K562 (cell line): ENCODE results near the gene PTPRF. TPM values are rescaled to one million over a fixed set of nuclear protein-coding genes. Genes with fewer than 3 reads are reported as not detected.

Experiments used
- ATAC-seq: fragments of 200-7000 bp; cut with Tn5 transposase; 3 replicates; pipeline ENCODE4 v1.9.1; 2020; ENCODE audit warnings: moderate library complexity
- BruUV-seq: library from RNA; stranded (reverse); fragments of 400-500 nt; replicated peaks from 2 replicates; lab custom pipeline; 2021; lab: Mats Ljungman, UMichigan
- CTCF ChIA-PET: fragments of 300-600 bp; formaldehyde crosslinking; extraction: SDS; loops from one replicate; lab custom pipeline; 2021; ENCODE audit warnings: low intra/inter-chr PET ratio; lab: Yijun Ruan, JAX
- POLR2A ChIA-PET: fragments of 300-600, 350-650 bp; sonication (Branson Sonifier 250); formaldehyde crosslinking; extraction: SDS; loops from one replicate; lab custom pipeline; 2021; ENCODE audit warnings: antibody characterized with exemption, inconsistent platforms; lab: Yijun Ruan, JAX
- DNase-seq, 4 experiments: peaks; one replicate each; pipeline versions ENCODE4 v3.0.0 to v3.0.0-alpha.2; 2011 to 2018; ENCODE audit warnings: low spot score in 3 of 4, mixed read lengths in 3 of 4; ENCODE audit errors: extremely low read depth in 1 of 4
- FAIRE-seq: peaks from 2 replicates; lab custom pipeline; 2011; peaks lifted over from hg19 to GRCh38; lab: Jason Lieb, UNC
- H2AFZ ChIP-seq: 2 replicates; pipeline ENCODE4 v1.6.0; 2011; ENCODE audit warnings: low read depth, low read length, control low read depth, inconsistent platforms
- H3K27ac ChIP-seq: fragments of 200-600 bp; 3 replicates; pipeline ENCODE4 v1.8.0; 2011; ENCODE audit warnings: low read depth, mild to moderate bottlenecking, control low read depth, inconsistent platforms, low read length, moderate library complexity, mixed read lengths; ENCODE audit errors: extremely low read depth
- H3K27me3 ChIP-seq, 2 experiments: fragments of 300-600 bp in 1 of 2; 2 replicates in 1 of 2; 3 replicates in 1 of 2; pipeline versions ENCODE4 v1.6.0 to v1.8.0; 2011; ENCODE audit warnings: inconsistent platforms in 2 of 2, low read length in 2 of 2, mild to moderate bottlenecking in 1 of 2, mixed read lengths in 1 of 2, moderate library complexity in 1 of 2; ENCODE audit not compliant: control insufficient read depth in 2 of 2, insufficient read depth in 2 of 2
- H3K36me3 ChIP-seq: fragments of 300-600 bp; 3 replicates; pipeline ENCODE4 v1.8.0; 2011; ENCODE audit warnings: mild to moderate bottlenecking, low read length, inconsistent platforms; ENCODE audit not compliant: control insufficient read depth, insufficient read depth
- H3K4me1 ChIP-seq, 2 experiments: fragments of 200-600 bp in 1 of 2; replicated peaks in 1 of 2; 2 replicates in 1 of 2; 3 replicates in 1 of 2; pipeline versions ENCODE4 v1.5.1 to v1.8.0; 2011; ENCODE audit warnings: inconsistent platforms in 2 of 2, low read length in 2 of 2, mild to moderate bottlenecking in 1 of 2, mixed read lengths in 1 of 2, moderate library complexity in 1 of 2; ENCODE audit not compliant: control insufficient read depth in 2 of 2, insufficient read depth in 2 of 2
- H3K4me2 ChIP-seq: 2 replicates; pipeline ENCODE4 v1.6.1; 2011; ENCODE audit warnings: low read length, control low read depth, inconsistent platforms, mixed read lengths; ENCODE audit not compliant: insufficient read depth
- H3K4me3 ChIP-seq: fragments of 200-600 bp; sonication (generic), shearing (Covaris generic); 2 replicates; pipeline ENCODE4 v1.5.1; 2016; ENCODE audit warnings: control low read depth, inconsistent platforms
- H3K79me2 ChIP-seq: fragments of 200-600 bp; 3 replicates; pipeline ENCODE4 v1.8.0; 2011; ENCODE audit warnings: low read length, inconsistent platforms; ENCODE audit not compliant: control insufficient read depth, insufficient read depth
- H3K9ac ChIP-seq, 2 experiments: 2 replicates each; pipeline versions ENCODE4 v1.6.0 to v1.6.1; 2011; ENCODE audit warnings: low read depth in 2 of 2, low read length in 2 of 2, control low read depth in 1 of 2, inconsistent platforms in 1 of 2, mild to moderate bottlenecking in 1 of 2, mixed read lengths in 1 of 2; ENCODE audit not compliant: insufficient read depth in 1 of 2
- H3K9me1 ChIP-seq: one replicate; pipeline ENCODE4 v1.6.0; 2011; ENCODE audit warnings: inconsistent platforms, mild to moderate bottlenecking, low read length, moderate library complexity; ENCODE audit not compliant: control insufficient read depth, insufficient read depth
- H3K9me3 ChIP-seq: replicated peaks from 2 replicates; pipeline ENCODE4 v1.5.1; 2011; ENCODE audit warnings: low read depth, low read length, inconsistent platforms; ENCODE audit not compliant: control insufficient read depth, insufficient read depth
- H4K20me1 ChIP-seq: replicated peaks from 2 replicates; pipeline ENCODE4 v1.6.1; 2011; ENCODE audit warnings: low read length, inconsistent platforms, mixed read lengths; ENCODE audit not compliant: control insufficient read depth, insufficient read depth
- BCL6 ChIP-seq: fragments of 250-450 bp; sonication (Bioruptor Pico); IDR thresholded peaks from 2 replicates; pipeline ENCODE4 v1.4.0; 2020
- CEBPB ChIP-seq: fragments of 450-650 bp; IDR thresholded peaks from 2 replicates; pipeline ENCODE4 v1.6.1; 2016; ENCODE audit warnings: missing genetic modification characterization, missing compliant biosample characterization
- HDAC6 ChIP-seq: IDR thresholded peaks from 2 replicates; pipeline ENCODE4 v1.6.1; 2012; ENCODE audit warnings: low read depth, mild to moderate bottlenecking, control low read depth, inconsistent platforms, low read length, moderate library complexity
- HMBOX1 ChIP-seq: sonication (generic); IDR thresholded peaks from 2 replicates; pipeline ENCODE4 v1.6.1; 2016
- NELFE ChIP-seq: IDR thresholded peaks from 2 replicates; pipeline ENCODE4 v1.6.1; 2011; ENCODE audit warnings: mild to moderate bottlenecking; ENCODE audit not compliant: insufficient read depth, insufficient read length
- SRF ChIP-seq, 2 experiments: fragments of 250-450, 450-650 bp in 1 of 2; sonication (Bioruptor Pico) in 1 of 2; sonication (generic) in 1 of 2; formaldehyde crosslinking; IDR thresholded peaks; 2 replicates each; pipeline versions ENCODE4 v1.5.0 to v1.5.1; 2020 to 2022; ENCODE audit warnings: mild to moderate bottlenecking in 1 of 2, missing genetic modification reagents in 1 of 2
- ZNF224 ChIP-seq: sonication (generic); formaldehyde crosslinking; IDR thresholded peaks from 2 replicates; pipeline ENCODE4 v1.8.0; 2022; ENCODE audit warnings: mild to moderate bottlenecking, missing genetic modification reagents
- WGBS: fragments of 100-300 bp; shearing (Covaris generic); methylation state at CpG from one replicate; pipeline ENCODE4 v1.1.6; 2016; ENCODE audit warnings: low coverage, mixed read lengths; ENCODE audit not compliant: insufficient coverage; ENCODE audit errors: missing lambda C conversion rate; 5-methylcytosine and 5-hydroxymethylcytosine counted together
- in situ Hi-C: fragments of 300-500 bp; cut with MboI; formaldehyde crosslinking; loops from 4 replicates; pipeline ENCODE4 v1.15.0; 2018; ENCODE audit warnings: inconsistent platforms, mixed read lengths
- intact Hi-C: fragments of 100-400 bp; cut with micrococcal nuclease; formaldehyde crosslinking; loops from 2 replicates; pipeline ENCODE4 v1.14.2; 2022
- polyA plus RNA-seq, 8 experiments: library from polyadenylated mRNA; depleted of rRNA in 4 of 8; stranded (reverse) in 5 of 8; unstranded in 3 of 8; fragments of >200 nt; fragmentation: Nextera tagmentation in 2 of 8; fragmentation: Illumina TruSeq in 1 of 8; extraction: Ambion mirVana in 2 of 8; extraction: Trizol in 1 of 8; gene quantifications; 2 replicates each; pipeline versions ENCODE4 v1.2.1 to v1.2.3, GENCODE V29; 2011 to 2014; ENCODE audit warnings: inconsistent platforms in 1 of 8, missing spikeins in 1 of 8
- total RNA-seq, 7 experiments: library from RNA; depleted of rRNA in 6 of 7; stranded (reverse); fragments of >200 nt in 6 of 7; fragmentation: Illumina TruSeq in 2 of 7; extraction: Trizol in 2 of 7; gene quantifications; 2 replicates each; pipeline versions ENCODE4 v1.2.1 to v1.2.3, GENCODE V29; 2011 to 2021; ENCODE audit warnings: low replicate concordance in 1 of 7

PTPRF gene
- total and polyA plus RNA-seq, 9 of the 15 experiments (the other 6 are each of a cell fraction or from before 2014, with no cell fraction given) = 0.13 to 4.3 (median 1.1) TPM

GRCh38 chr1:43552059-43552742 lies 21.5 kb downstream of the PTPRF start:
- DNase-seq = no peak
- peaks cover 5% of the 10 kb centered on the region for H4K20me1 ChIP-seq
- no peaks in the 10 kb centered on the region for H3K9me1 ChIP-seq
- no peak overlapping the region for H3K9ac ChIP-seq
- no peak overlapping the region for H2AFZ ChIP-seq
- in situ Hi-C loops = no loop called here
- no peak for FAIRE-seq
- intact Hi-C loops = no loop called here
- peaks cover 12 to 32% of the 10 kb centered on the region in 2 experiments; a peak in 4 of 5 replicates for H3K27me3 ChIP-seq
- H3K4me3 ChIP-seq = no peak overlapping the region
- H3K9me3 ChIP-seq = no peaks in the 10 kb centered on the region
- WGBS = 3% methylated on average over 5 of the region's 5 CpGs
- H3K79me2 ChIP-seq = no peaks in the 10 kb centered on the region
- peaks cover 8 to 27% of the 10 kb centered on the region in 2 experiments; a peak in 4 of 5 replicates for H3K4me1 ChIP-seq
- CTCF ChIA-PET = no interaction called here
- TF ChIP-seq CEBPB (tag) = no peak
- no peak for TF ChIP-seq HMBOX1
- TF ChIP-seq NELFE = no peak
- TF ChIP-seq HDAC6 = no peak
- no peak for TF ChIP-seq BCL6 (CRISPR knock-in tag)
- TF ChIP-seq ZNF224 (CRISPR knock-in tag) = 0 out of 2 replicates have a peak, but pooled peaks have one; percentile 17
- no peak for TF ChIP-seq SRF (CRISPR knock-in tag; IDR thresholded peaks at IDR 0.05)
- H3K27ac ChIP-seq = no peak overlapping the region
- H3K36me3 ChIP-seq = no peaks in the 10 kb centered on the region
- no peak overlapping the region for H3K4me2 ChIP-seq
- POLR2A ChIA-PET = interaction anchor here (0.6 to 3.1 kb wide), 5 partner anchors 8 to 804 kb away, joined by 3 to 16 read pairs (median 4); no protein-coding TSS in a partner anchor
- no TSS peak for BruUV-seq
- ATAC-seq = no peak
